Limb (tissue), 2 donors: Measurements from ENCODE around the gene TLX3.
"Not testable (repeated sequence)": the region's sequence is repeated elsewhere in the genome, so short reads cannot be mapped to it uniquely, and the experiment has no call there.

Experiments
- DNase-seq, 2 donors: peaks; one replicate each; pipeline ENCODE4 v3.0.0-alpha.2; 2016; ENCODE audit errors: extremely low spot score in 2 of 2

The TLX3 gene

GRCh38 chr5:171323007-171323406 is 14.0 kb downstream of the TLX3 start:
- no peak for DNase-seq

- no peak for DNase-seq
Observed at GRCh38 chr5:171323806-171324632, 15.0 kb downstream of the TLX3 start.

- no peak for DNase-seq
Observed at GRCh38 chr5:171330021-171330420, 21.0 kb downstream of the TLX3 start.

GRCh38 chr5:171335616-171336015 is 26.6 kb downstream of the TLX3 start:
- no peak for DNase-seq

- DNase-seq: peak; percentile 71 to 73
Observed at GRCh38 chr5:171336521-171337209, 27.6 kb downstream of the TLX3 start.

- no peak for DNase-seq
Observed at GRCh38 chr5:171337210-171337569, 28.1 kb downstream of the TLX3 start.

- DNase-seq: no peak
Observed at GRCh38 chr5:171340042-171340441, 31.0 kb downstream of the TLX3 start.

GRCh38 chr5:171340491-171340890 is 31.4 kb downstream of the TLX3 start:
- DNase-seq: no peak

GRCh38 chr5:171342362-171343111 is 33.5 kb downstream of the TLX3 start:
- DNase-seq: peak in 1 of 2 donors; percentile 59

- no peak for DNase-seq
Observed at GRCh38 chr5:171344936-171345608, 36.0 kb downstream of the TLX3 start.

GRCh38 chr5:171351536-171352073 is 42.6 kb downstream of the TLX3 start:
- no peak for DNase-seq

GRCh38 chr5:171355302-171355724 is 46.3 kb downstream of the TLX3 start:
- DNase-seq: no peak

- no peak for DNase-seq
Observed at GRCh38 chr5:171357843-171358242, 48.8 kb downstream of the TLX3 start.

GRCh38 chr5:171361151-171361550 is 52.1 kb downstream of the TLX3 start:
- not testable (repeated sequence) for DNase-seq
